HepG2 (cell line): ENCODE measurements around the gene FIBP. TPM values are rescaled to one million over a fixed set of nuclear protein-coding genes. Genes with fewer than 3 reads are reported as not detected.
A peak's percentile ranks its signal among the peaks of the same experiment; 100 is the strongest.

Source experiments
- AGO2 ChIP-seq: fragments of 200-400 bp; formaldehyde crosslinking; optimal IDR thresholded peaks from 2 replicates; pipeline ENCODE3; 2017; ENCODE audit warnings: mild to moderate bottlenecking, low read depth, low read length, moderate library complexity
- FOXC1 ChIP-seq: sonication (generic); formaldehyde crosslinking; IDR thresholded peaks from 2 replicates; pipeline ENCODE4 v1.8.0; 2022; ENCODE audit warnings: mild to moderate bottlenecking, missing genetic modification reagents, borderline replicate concordance
- HES4 ChIP-seq: sonication (generic); formaldehyde crosslinking; IDR thresholded peaks from 2 replicates; pipeline ENCODE4 v1.9.0; 2021; ENCODE audit warnings: mild to moderate bottlenecking, missing genetic modification reagents, borderline replicate concordance
- LCORL ChIP-seq, 2 experiments: fragments of 450-650 bp in 1 of 2; sonication (generic) in 1 of 2; formaldehyde crosslinking in 1 of 2; IDR thresholded peaks; 2 replicates each; pipeline versions ENCODE4 v1.5.0 to v1.6.1; 2017 to 2020; ENCODE audit warnings: antibody characterized with exemption in 1 of 2, missing genetic modification reagents in 1 of 2
- NKX3-1 ChIP-seq: sonication (generic); formaldehyde crosslinking; IDR thresholded peaks from 2 replicates; pipeline ENCODE4 v1.5.0; 2020; ENCODE audit warnings: missing genetic modification reagents
- PHF20 ChIP-seq: sonication (generic); formaldehyde crosslinking; IDR thresholded peaks from 2 replicates; pipeline ENCODE4 v1.5.0; 2020; ENCODE audit warnings: mild to moderate bottlenecking, missing genetic modification reagents
- SMC3 ChIP-seq: IDR thresholded peaks from 2 replicates; pipeline ENCODE4 v1.6.1; 2011; ENCODE audit warnings: low read length, improper control_type of control experiment
- TGIF2 ChIP-seq: IDR thresholded peaks from 2 replicates; pipeline ENCODE4 v1.6.1; 2016; ENCODE audit warnings: control low read depth, missing compliant biosample characterization
- ZFP82 ChIP-seq: sonication (generic); formaldehyde crosslinking; IDR thresholded peaks from 2 replicates; pipeline ENCODE4 v1.5.1; 2020; ENCODE audit warnings: mild to moderate bottlenecking, missing genetic modification reagents, borderline replicate concordance
- ZNF282 ChIP-seq: fragments of 450-650 bp; IDR thresholded peaks from 2 replicates; pipeline ENCODE4 v1.6.1; 2018; ENCODE audit not compliant: partially characterized antibody
- ZNF713 ChIP-seq: sonication (generic); formaldehyde crosslinking; IDR thresholded peaks from 2 replicates; pipeline ENCODE4 v1.4.0; 2020; ENCODE audit warnings: mild to moderate bottlenecking, missing genetic modification reagents
- ZNF746 ChIP-seq: sonication (generic); formaldehyde crosslinking; IDR thresholded peaks from 2 replicates; pipeline ENCODE4 v1.8.0; 2022; ENCODE audit warnings: mild to moderate bottlenecking, missing genetic modification reagents
- polyA plus RNA-seq, 8 experiments: library from polyadenylated mRNA; depleted of rRNA in 3 of 8; stranded (reverse) in 7 of 8; unstranded in 1 of 8; fragments of >200 nt; fragmentation: Illumina TruSeq in 4 of 8; extraction: Trizol in 4 of 8; gene quantifications; 2 replicates each; pipeline versions ENCODE4 v1.2.1 to v1.2.3, GENCODE V29; 2011 to 2016; ENCODE audit warnings: low read depth in 4 of 8, missing spikeins in 1 of 8, mixed read lengths in 1 of 8; ENCODE audit not compliant: insufficient read depth in 1 of 8
- total RNA-seq, 5 experiments: library from RNA; depleted of rRNA; stranded (reverse); fragments of >200 nt; fragmentation: Illumina TruSeq; extraction: Trizol; gene quantifications; 2 replicates each; pipeline ENCODE4 v1.2.3, GENCODE V29; 2016; ENCODE audit warnings: low read depth in 1 of 5
- TF ChIP-seq, protein P1 (sequence below): sonication (generic); formaldehyde crosslinking; IDR thresholded peaks from 2 replicates; pipeline ENCODE4 v1.4.0; 2020; ENCODE audit warnings: mild to moderate bottlenecking, missing genetic modification reagents
- TF ChIP-seq, protein P2 (sequence below): IDR thresholded peaks from 2 replicates; pipeline ENCODE4 v1.6.1; 2012; ENCODE audit warnings: low read depth, low read length, improper control_type of control experiment
- TF ChIP-seq, protein P3 (sequence below): sonication (generic); formaldehyde crosslinking; IDR thresholded peaks from 2 replicates; pipeline ENCODE4 v1.4.0; 2020; ENCODE audit warnings: mild to moderate bottlenecking, missing genetic modification reagents
- TF ChIP-seq, protein P4 (sequence below): sonication (generic); formaldehyde crosslinking; IDR thresholded peaks from 2 replicates; pipeline ENCODE4 v1.4.0; 2020; ENCODE audit warnings: missing genetic modification reagents
- TF ChIP-seq, protein P5 (sequence below), 2 experiments: IDR thresholded peaks; 2 replicates each; pipeline ENCODE4 v1.6.1; 2011 to 2012; ENCODE audit warnings: low read length in 2 of 2, borderline replicate concordance in 1 of 2, low read depth in 1 of 2, mild to moderate bottlenecking in 1 of 2, moderate library complexity in 1 of 2
- TF ChIP-seq, protein P6 (sequence below): sonication (generic); formaldehyde crosslinking; IDR thresholded peaks from 2 replicates; pipeline ENCODE4 v1.5.0; 2020; ENCODE audit warnings: missing genetic modification reagents

FIBP gene
- total and polyA plus RNA-seq, 2 of the 13 experiments (the other 11 are each of a cell fraction or from before 2014, with no cell fraction given) = 42.9 to 62.1 TPM

DNA sequence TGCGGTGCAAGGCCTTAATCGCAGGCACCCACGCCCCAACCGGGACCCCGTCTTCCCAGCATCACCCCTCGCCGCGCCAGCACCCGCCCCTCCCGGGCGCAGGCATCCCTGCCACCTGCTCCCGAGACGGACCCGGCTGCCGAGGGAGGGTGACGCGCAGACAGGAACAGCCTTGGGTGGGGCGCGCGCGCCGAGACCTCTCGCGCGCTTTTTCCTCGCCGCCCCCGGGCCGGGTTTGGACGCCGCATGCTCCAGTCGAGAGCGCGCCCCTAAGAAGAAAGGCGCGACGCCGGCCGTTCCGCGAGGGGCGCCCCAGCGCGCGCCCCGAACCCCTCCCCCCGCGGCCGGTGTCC, 30.8 kb downstream of the FIBP start (continued):
- TF ChIP-seq, protein P1, sequence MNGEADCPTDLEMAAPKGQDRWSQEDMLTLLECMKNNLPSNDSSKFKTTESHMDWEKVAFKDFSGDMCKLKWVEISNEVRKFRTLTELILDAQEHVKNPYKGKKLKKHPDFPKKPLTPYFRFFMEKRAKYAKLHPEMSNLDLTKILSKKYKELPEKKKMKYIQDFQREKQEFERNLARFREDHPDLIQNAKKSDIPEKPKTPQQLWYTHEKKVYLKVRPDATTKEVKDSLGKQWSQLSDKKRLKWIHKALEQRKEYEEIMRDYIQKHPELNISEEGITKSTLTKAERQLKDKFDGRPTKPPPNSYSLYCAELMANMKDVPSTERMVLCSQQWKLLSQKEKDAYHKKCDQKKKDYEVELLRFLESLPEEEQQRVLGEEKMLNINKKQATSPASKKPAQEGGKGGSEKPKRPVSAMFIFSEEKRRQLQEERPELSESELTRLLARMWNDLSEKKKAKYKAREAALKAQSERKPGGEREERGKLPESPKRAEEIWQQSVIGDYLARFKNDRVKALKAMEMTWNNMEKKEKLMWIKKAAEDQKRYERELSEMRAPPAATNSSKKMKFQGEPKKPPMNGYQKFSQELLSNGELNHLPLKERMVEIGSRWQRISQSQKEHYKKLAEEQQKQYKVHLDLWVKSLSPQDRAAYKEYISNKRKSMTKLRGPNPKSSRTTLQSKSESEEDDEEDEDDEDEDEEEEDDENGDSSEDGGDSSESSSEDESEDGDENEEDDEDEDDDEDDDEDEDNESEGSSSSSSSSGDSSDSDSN (CRISPR knock-in tag) = peak; percentile 38; the same call in 1 of the 2 replicates
- TF ChIP-seq HES4 (CRISPR knock-in tag) (no peak; the same call in 1 of the 2 replicates), ZFP82 (CRISPR knock-in tag) (peak; percentile 80; the same call in 1 of the 2 replicates), ZNF746 (CRISPR knock-in tag) (no peak), SMC3 (no peak), ZNF282 (no peak), PHF20 (CRISPR knock-in tag) (no peak), LCORL (IDR thresholded peaks at IDR 0.05) (no peak), LCORL (CRISPR knock-in tag; IDR thresholded peaks at IDR 0.05) (no peak), NKX3-1 (CRISPR knock-in tag) (no peak), TGIF2 (CRISPR knock-in tag) (no peak), FOXC1 (no peak), AGO2 (peak; percentile 96), ZNF713 (CRISPR knock-in tag) (no peak)
- TF ChIP-seq, protein P2, sequence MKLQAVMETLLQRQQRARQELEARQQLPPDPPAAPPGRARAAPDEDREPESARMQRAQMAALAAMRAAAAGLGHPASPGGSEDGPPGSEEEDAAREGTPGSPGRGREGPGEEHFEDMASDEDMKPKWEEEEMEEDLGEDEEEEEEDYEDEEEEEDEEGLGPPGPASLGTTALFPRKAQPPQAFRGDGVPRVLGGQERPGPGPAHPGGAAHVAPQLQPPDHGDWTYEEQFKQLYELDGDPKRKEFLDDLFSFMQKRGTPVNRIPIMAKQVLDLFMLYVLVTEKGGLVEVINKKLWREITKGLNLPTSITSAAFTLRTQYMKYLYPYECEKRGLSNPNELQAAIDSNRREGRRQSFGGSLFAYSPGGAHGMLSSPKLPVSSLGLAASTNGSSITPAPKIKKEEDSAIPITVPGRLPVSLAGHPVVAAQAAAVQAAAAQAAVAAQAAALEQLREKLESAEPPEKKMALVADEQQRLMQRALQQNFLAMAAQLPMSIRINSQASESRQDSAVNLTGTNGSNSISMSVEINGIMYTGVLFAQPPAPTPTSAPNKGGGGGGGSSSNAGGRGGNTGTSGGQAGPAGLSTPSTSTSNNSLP = no peak
- TF ChIP-seq, protein P3, sequence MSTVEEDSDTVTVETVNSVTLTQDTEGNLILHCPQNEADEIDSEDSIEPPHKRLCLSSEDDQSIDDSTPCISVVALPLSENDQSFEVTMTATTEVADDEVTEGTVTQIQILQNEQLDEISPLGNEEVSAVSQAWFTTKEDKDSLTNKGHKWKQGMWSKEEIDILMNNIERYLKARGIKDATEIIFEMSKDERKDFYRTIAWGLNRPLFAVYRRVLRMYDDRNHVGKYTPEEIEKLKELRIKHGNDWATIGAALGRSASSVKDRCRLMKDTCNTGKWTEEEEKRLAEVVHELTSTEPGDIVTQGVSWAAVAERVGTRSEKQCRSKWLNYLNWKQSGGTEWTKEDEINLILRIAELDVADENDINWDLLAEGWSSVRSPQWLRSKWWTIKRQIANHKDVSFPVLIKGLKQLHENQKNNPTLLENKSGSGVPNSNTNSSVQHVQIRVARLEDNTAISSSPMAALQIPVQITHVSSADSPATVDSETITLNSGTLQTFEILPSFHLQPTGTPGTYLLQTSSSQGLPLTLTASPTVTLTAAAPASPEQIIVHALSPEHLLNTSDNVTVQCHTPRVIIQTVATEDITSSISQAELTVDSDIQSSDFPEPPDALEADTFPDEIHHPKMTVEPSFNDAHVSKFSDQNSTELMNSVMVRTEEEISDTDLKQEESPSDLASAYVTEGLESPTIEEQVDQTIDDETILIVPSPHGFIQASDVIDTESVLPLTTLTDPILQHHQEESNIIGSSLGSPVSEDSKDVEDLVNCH = no peak
- TF ChIP-seq, protein P4, sequence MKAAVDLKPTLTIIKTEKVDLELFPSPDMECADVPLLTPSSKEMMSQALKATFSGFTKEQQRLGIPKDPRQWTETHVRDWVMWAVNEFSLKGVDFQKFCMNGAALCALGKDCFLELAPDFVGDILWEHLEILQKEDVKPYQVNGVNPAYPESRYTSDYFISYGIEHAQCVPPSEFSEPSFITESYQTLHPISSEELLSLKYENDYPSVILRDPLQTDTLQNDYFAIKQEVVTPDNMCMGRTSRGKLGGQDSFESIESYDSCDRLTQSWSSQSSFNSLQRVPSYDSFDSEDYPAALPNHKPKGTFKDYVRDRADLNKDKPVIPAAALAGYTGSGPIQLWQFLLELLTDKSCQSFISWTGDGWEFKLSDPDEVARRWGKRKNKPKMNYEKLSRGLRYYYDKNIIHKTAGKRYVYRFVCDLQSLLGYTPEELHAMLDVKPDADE = no peak
- TF ChIP-seq, protein P5, sequence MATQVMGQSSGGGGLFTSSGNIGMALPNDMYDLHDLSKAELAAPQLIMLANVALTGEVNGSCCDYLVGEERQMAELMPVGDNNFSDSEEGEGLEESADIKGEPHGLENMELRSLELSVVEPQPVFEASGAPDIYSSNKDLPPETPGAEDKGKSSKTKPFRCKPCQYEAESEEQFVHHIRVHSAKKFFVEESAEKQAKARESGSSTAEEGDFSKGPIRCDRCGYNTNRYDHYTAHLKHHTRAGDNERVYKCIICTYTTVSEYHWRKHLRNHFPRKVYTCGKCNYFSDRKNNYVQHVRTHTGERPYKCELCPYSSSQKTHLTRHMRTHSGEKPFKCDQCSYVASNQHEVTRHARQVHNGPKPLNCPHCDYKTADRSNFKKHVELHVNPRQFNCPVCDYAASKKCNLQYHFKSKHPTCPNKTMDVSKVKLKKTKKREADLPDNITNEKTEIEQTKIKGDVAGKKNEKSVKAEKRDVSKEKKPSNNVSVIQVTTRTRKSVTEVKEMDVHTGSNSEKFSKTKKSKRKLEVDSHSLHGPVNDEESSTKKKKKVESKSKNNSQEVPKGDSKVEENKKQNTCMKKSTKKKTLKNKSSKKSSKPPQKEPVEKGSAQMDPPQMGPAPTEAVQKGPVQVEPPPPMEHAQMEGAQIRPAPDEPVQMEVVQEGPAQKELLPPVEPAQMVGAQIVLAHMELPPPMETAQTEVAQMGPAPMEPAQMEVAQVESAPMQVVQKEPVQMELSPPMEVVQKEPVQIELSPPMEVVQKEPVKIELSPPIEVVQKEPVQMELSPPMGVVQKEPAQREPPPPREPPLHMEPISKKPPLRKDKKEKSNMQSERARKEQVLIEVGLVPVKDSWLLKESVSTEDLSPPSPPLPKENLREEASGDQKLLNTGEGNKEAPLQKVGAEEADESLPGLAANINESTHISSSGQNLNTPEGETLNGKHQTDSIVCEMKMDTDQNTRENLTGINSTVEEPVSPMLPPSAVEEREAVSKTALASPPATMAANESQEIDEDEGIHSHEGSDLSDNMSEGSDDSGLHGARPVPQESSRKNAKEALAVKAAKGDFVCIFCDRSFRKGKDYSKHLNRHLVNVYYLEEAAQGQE (IDR thresholded peaks at IDR 0.05; ENCODE audit: borderline replicate concordance in 1 of 2, low read depth in 1 of 2, low read length in 2 of 2) = no peak
- TF ChIP-seq, protein P6, sequence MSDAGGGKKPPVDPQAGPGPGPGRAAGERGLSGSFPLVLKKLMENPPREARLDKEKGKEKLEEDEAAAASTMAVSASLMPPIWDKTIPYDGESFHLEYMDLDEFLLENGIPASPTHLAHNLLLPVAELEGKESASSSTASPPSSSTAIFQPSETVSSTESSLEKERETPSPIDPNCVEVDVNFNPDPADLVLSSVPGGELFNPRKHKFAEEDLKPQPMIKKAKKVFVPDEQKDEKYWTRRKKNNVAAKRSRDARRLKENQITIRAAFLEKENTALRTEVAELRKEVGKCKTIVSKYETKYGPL (CRISPR knock-in tag) = no peak
